Erythroblast (primary cell): ENCODE results near the gene TRAPPC3L.

Experiments used
- DNase-seq, 2 experiments: peaks; one replicate each; lab custom pipeline; 2025; lab: John Stamatoyannopoulos, UW
- GATA1 ChIP-seq: IDR thresholded peaks from 2 replicates; pipeline ENCODE4 v1.6.1; 2011; ENCODE audit warnings: low read depth, mild to moderate bottlenecking, control low read depth, low read length, moderate library complexity
- POLR2A ChIP-seq: IDR thresholded peaks from 2 replicates; pipeline ENCODE4 v1.6.1; 2011; ENCODE audit warnings: mild to moderate bottlenecking, low read length

The TRAPPC3L gene

GRCh38 chr6:116545651-116546050 lies at the start of gene TRAPPC3L:
TSS of gene TRAPPC3L (minus strand) at chr6:116545684. CDS start at chr6:116545514, 170 bp downstream.
- TF ChIP-seq GATA1: no peak
- DNase-seq: no peak

GRCh38 chr6:116595247-116595646 lies 49.8 kb upstream of the TRAPPC3L start:
- no peak for TF ChIP-seq GATA1
- no peak for TF ChIP-seq POLR2A
- no peak for DNase-seq

GRCh38 chr6:116586738-116587137 lies 41.3 kb upstream of the TRAPPC3L start:
- TF ChIP-seq POLR2A: no peak
- no peak for TF ChIP-seq GATA1

GRCh38 chr6:116586276-116586675 lies 40.8 kb upstream of the TRAPPC3L start:
- no peak for DNase-seq
- no peak for TF ChIP-seq POLR2A
- no peak for TF ChIP-seq GATA1

More at GRCh38 chr6:116586738-116587137, 41.3 kb upstream of the TRAPPC3L start:
- no peak for DNase-seq

GRCh38 chr6:116580198-116580597 lies 34.7 kb upstream of the TRAPPC3L start:
- TF ChIP-seq GATA1: no peak
- TF ChIP-seq POLR2A: no peak
- no peak for DNase-seq

- TF ChIP-seq POLR2A (no peak), GATA1 (no peak)
Observed at GRCh38 chr6:116579143-116579542, 33.7 kb upstream of the TRAPPC3L start.

GRCh38 chr6:116578335-116578734 lies 32.9 kb upstream of the TRAPPC3L start:
- DNase-seq: no peak
- no peak for TF ChIP-seq GATA1
- TF ChIP-seq POLR2A: no peak

More at GRCh38 chr6:116579143-116579542, 33.7 kb upstream of the TRAPPC3L start:
- no peak for DNase-seq

- no peak for TF ChIP-seq POLR2A
- TF ChIP-seq GATA1: no peak
- DNase-seq: no peak
Observed at GRCh38 chr6:116577486-116577885, 32.0 kb upstream of the TRAPPC3L start.

- TF ChIP-seq GATA1 (no peak), POLR2A (no peak)
- no peak for DNase-seq
Observed at GRCh38 chr6:116575227-116575626, 29.7 kb upstream of the TRAPPC3L start.

GRCh38 chr6:116572162-116572561 lies 26.7 kb upstream of the TRAPPC3L start:
- TF ChIP-seq POLR2A (no peak), GATA1 (no peak)
- peak; percentile 40 to 48 for DNase-seq

- no peak for DNase-seq
Observed at GRCh38 chr6:116571683-116572000, 26.2 kb upstream of the TRAPPC3L start.

GRCh38 chr6:116570856-116571682 lies 25.6 kb upstream of the TRAPPC3L start, which contains the start of gene RWDD1:
TSS of gene RWDD1 (plus strand) at chr6:116571504. CDS start at chr6:116571583, 79 bp downstream.
- TF ChIP-seq GATA1: no peak
- peak; percentile 85 for TF ChIP-seq POLR2A

More at GRCh38 chr6:116571683-116572000, 26.2 kb upstream of the TRAPPC3L start:
- TF ChIP-seq POLR2A (no peak), GATA1 (no peak)

GRCh38 chr6:116568821-116569755 lies 23.6 kb upstream of the TRAPPC3L start:
- no peak for TF ChIP-seq POLR2A
- TF ChIP-seq GATA1: no peak
- DNase-seq: no peak

More at GRCh38 chr6:116570856-116571682, 25.6 kb upstream of the TRAPPC3L start, which contains the start of gene RWDD1:
- DNase-seq: peak; percentile 99
